Neutrophil (primary cell): Measurements from ENCODE around the gene ASCC2.
"Not testable (repeated sequence)": the region's sequence is repeated elsewhere in the genome, so short reads cannot be mapped to it uniquely, and the experiment has no call there.

Experiments used
- H3K27ac ChIP-seq: fragments of 200-600 bp; sonication (generic); 2 replicates; pipeline ENCODE4 v1.5.1; 2016; ENCODE audit warnings: mild to moderate bottlenecking, moderate library complexity
- H3K27me3 ChIP-seq: fragments of 200-600 bp; sonication (generic); 2 replicates; pipeline ENCODE4 v1.6.0; 2016; ENCODE audit warnings: mild to moderate bottlenecking
- H3K36me3 ChIP-seq: fragments of 200-600 bp; sonication (generic); 2 replicates; pipeline ENCODE4 v1.5.1; 2017
- H3K4me1 ChIP-seq, 2 experiments: fragments of 200-600 bp in 1 of 2; sonication (generic) in 1 of 2; 1 replicate in 1 of 2; 2 replicates in 1 of 2; pipeline versions ENCODE4 v1.5.1 to v1.6.1; 2013 to 2016; ENCODE audit warnings: low read depth in 1 of 2, low read length in 1 of 2, mild to moderate bottlenecking in 1 of 2, moderate library complexity in 1 of 2; ENCODE audit not compliant: control insufficient read depth in 1 of 2, insufficient read depth in 1 of 2
- H3K4me3 ChIP-seq, 2 experiments: fragments of 200-600 bp in 1 of 2; sonication (generic) in 1 of 2; 1 replicate in 1 of 2; 2 replicates in 1 of 2; pipeline ENCODE4 v1.5.1; 2013 to 2016; ENCODE audit warnings: low read depth in 1 of 2, low read length in 1 of 2, mild to moderate bottlenecking in 1 of 2, moderate library complexity in 1 of 2
- H3K9me3 ChIP-seq: fragments of 200-600 bp; sonication (generic); 2 replicates; pipeline ENCODE4 v1.5.1; 2016
- CTCF ChIP-seq: fragments of 200-600 bp; sonication (generic); IDR thresholded peaks from 2 replicates; pipeline ENCODE4 v1.5.1; 2016; ENCODE audit warnings: antibody characterized with exemption

Gene ASCC2

GRCh38 chr22:29867260-29867659, 29.2 kb upstream of the ASCC2 start:
- no peaks in the 10 kb centered on the region for H3K36me3 ChIP-seq
- TF ChIP-seq CTCF, result no peak
- H3K27me3 ChIP-seq, result no peaks in the 10 kb centered on the region
- H3K4me1 ChIP-seq, result peaks cover 12 to 16% of the 10 kb centered on the region in 2 experiments
- no peak overlapping the region for H3K4me3 ChIP-seq
- H3K27ac ChIP-seq, result no peak overlapping the region
- H3K9me3 ChIP-seq, result no peaks in the 10 kb centered on the region

GRCh38 chr22:29865572-29865971, 27.5 kb upstream of the ASCC2 start:
- not testable (repeated sequence) for H3K4me3 ChIP-seq
- peaks cover 15 to 16% of the 10 kb centered on the region in 2 experiments for H3K4me1 ChIP-seq

GRCh38 chr22:29861672-29862297, 23.7 kb upstream of the ASCC2 start:
- H3K27ac ChIP-seq, result peak overlapping the region; percentile 91
- H3K4me3 ChIP-seq, result no peak overlapping the region
- peaks cover 36 to 42% of the 10 kb centered on the region in 2 experiments for H3K4me1 ChIP-seq
- H3K27me3 ChIP-seq, result no peaks in the 10 kb centered on the region
- TF ChIP-seq CTCF, result no peak
- H3K36me3 ChIP-seq, result no peaks in the 10 kb centered on the region
- H3K9me3 ChIP-seq, result no peaks in the 10 kb centered on the region

More at GRCh38 chr22:29865572-29865971, 27.5 kb upstream of the ASCC2 start:
- not testable (repeated sequence) for H3K27me3 ChIP-seq, H3K27ac ChIP-seq, H3K36me3 ChIP-seq, H3K9me3 ChIP-seq

- Histone ChIP-seq H3K27me3 (no peaks in the 10 kb centered on the region), H3K4me3 (peak overlapping the region; percentile 13 to 45), H3K4me1 (peaks cover 52 to 58% of the 10 kb centered on the region in 2 experiments), H3K27ac (peak overlapping the region; percentile 91), H3K36me3 (no peaks in the 10 kb centered on the region), H3K9me3 (no peaks in the 10 kb centered on the region)
- no peak for TF ChIP-seq CTCF
Measured at GRCh38 chr22:29860006-29860766, 22.1 kb upstream of the ASCC2 start.

GRCh38 chr22:29859030-29859429, 21.0 kb upstream of the ASCC2 start:
- not testable (repeated sequence) for H3K4me3 ChIP-seq, H3K36me3 ChIP-seq, H3K27me3 ChIP-seq, H3K9me3 ChIP-seq
- peak overlapping the region; percentile 91 for H3K27ac ChIP-seq
- peaks cover 61 to 68% of the 10 kb centered on the region in 2 experiments for H3K4me1 ChIP-seq

GRCh38 chr22:29856496-29856895, 18.4 kb upstream of the ASCC2 start:
- no peaks in the 10 kb centered on the region for H3K27me3 ChIP-seq
- H3K9me3 ChIP-seq, result no peaks in the 10 kb centered on the region
- no peaks in the 10 kb centered on the region for H3K36me3 ChIP-seq
- H3K4me1 ChIP-seq, result peaks cover 56 to 63% of the 10 kb centered on the region in 2 experiments
- no peak for TF ChIP-seq CTCF
- no peak overlapping the region for H3K4me3 ChIP-seq
- peak overlapping the region; percentile 86 for H3K27ac ChIP-seq
